Mucosa of rectum (tissue), 2 donors: ENCODE measurements around the gene SUFU.

Source experiments
- H3K27ac ChIP-seq, 2 donors: one replicate each; pipeline ENCODE4 v1.7.0; 2013; ENCODE audit warnings: inconsistent platforms in 2 of 2, low read depth in 2 of 2, low read length in 2 of 2
- H3K27me3 ChIP-seq, 2 donors: one replicate each; pipeline ENCODE4 v1.7.0; 2013; ENCODE audit warnings: low read length in 2 of 2; ENCODE audit not compliant: control insufficient read depth in 2 of 2, insufficient read depth in 2 of 2
- H3K36me3 ChIP-seq, 2 donors: one replicate each; pipeline ENCODE4 v1.7.0; 2013; ENCODE audit warnings: low read length in 2 of 2; ENCODE audit not compliant: control insufficient read depth in 2 of 2, insufficient read depth in 2 of 2
- H3K4me1 ChIP-seq, 2 donors: one replicate each; pipeline ENCODE4 v1.7.0; 2013; ENCODE audit warnings: low read length in 2 of 2, mild to moderate bottlenecking in 1 of 2; ENCODE audit not compliant: control insufficient read depth in 2 of 2, insufficient read depth in 2 of 2
- H3K4me3 ChIP-seq, 2 donors: one replicate each; pipeline ENCODE4 v1.7.0; 2013; ENCODE audit warnings: low read length in 2 of 2
- H3K9ac ChIP-seq, 2 donors: one replicate each; pipeline ENCODE4 v1.7.0; 2013; ENCODE audit warnings: low read length in 2 of 2, low read depth in 1 of 2, mild to moderate bottlenecking in 1 of 2
- H3K9me3 ChIP-seq, 2 donors: one replicate each; pipeline ENCODE4 v1.7.0; 2013; ENCODE audit warnings: low read length in 2 of 2; ENCODE audit not compliant: control insufficient read depth in 2 of 2
- donor health status: healthy.
- donor health status: Normal muscosa, but diverticular disease.

Gene SUFU

GRCh38 chr10:102511583-102512274 is 8.0 kb downstream of the SUFU start:
- H3K27me3 ChIP-seq, result no peaks in the 10 kb centered on the region
- peaks cover 0 to 2% of the 10 kb centered on the region in 2 donors for H3K4me1 ChIP-seq
- no peak overlapping the region for H3K4me3 ChIP-seq
- H3K27ac ChIP-seq, result no peak overlapping the region
- H3K9me3 ChIP-seq, result no peaks in the 10 kb centered on the region
- H3K36me3 ChIP-seq, result peaks cover 14 to 24% of the 10 kb centered on the region in 2 donors
- H3K9ac ChIP-seq, result no peak overlapping the region

DNA sequence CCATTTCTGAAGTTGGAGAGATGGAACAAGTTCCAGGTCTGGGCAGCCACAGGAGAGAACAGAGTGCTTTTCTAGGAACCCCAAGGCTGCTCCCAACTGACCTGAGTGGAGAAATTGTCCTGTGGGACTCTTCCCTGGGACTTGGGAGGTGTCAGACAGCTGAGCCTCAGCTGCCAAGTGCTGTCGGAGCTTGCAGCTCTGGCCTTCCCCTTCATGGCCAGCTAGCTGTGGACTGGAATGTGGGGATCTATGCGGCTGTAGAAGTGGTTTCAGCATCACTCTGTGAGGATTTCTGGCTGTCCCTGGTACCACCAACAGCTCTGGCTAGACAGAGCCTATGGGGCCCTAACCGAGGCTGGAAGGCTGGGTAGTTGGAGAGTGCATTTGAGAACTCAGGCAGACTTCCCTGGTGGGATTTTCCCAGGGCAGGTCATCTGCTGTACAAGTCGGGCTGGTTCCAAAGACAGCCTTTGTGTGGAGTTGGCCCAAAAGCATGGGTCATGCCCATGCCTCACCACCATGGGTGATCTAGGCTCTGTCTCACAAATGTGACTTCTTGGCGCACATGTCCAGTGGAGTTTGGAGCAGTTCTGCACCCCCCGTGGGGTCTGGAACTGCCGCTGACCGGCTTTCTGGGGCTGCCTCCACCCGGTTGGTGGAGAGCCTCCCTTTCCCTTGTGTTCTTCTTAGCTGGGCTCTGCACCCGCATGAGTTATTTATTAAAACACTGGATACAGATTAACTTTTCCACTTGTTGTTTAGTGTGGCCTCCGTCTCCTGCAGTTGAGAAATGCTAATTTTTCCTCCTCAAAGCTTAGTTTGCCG is 10.9 kb downstream of the SUFU start:
- Histone ChIP-seq H3K4me3 (no peak overlapping the region), H3K36me3 (peaks cover 5 to 24% of the 10 kb centered on the region in 2 donors), H3K9me3 (no peaks in the 10 kb centered on the region), H3K9ac (no peak overlapping the region), H3K27ac (no peak overlapping the region), H3K27me3 (no peaks in the 10 kb centered on the region), H3K4me1 (peaks cover 0 to 2% of the 10 kb centered on the region in 2 donors)

DNA sequence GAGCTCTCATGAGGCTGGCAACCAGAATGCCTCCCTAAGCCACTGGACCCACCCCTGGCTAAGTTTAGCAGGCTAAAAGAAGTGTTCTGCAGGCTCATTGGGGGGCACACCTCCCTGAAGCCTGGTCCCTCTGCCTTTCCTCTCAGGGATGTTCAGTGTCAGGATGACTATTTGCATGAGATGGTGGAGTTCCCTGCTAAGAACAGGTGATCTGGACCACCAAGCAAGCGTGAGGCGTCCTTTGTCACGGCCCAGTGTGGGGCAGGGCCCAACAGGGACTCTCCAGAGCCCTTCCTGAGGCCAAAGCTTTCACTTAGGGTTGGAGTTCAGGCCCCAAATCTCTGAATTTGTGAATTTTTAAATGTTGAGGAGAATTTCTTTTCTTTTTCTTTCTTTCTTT is 12.0 kb downstream of the SUFU start:
- Histone ChIP-seq H3K36me3 (peaks cover 5 to 24% of the 10 kb centered on the region in 2 donors), H3K9me3 (no peaks in the 10 kb centered on the region), H3K4me1 (peaks cover 0 to 2% of the 10 kb centered on the region in 2 donors), H3K4me3 (no peak overlapping the region), H3K9ac (no peak overlapping the region), H3K27ac (no peak overlapping the region), H3K27me3 (no peaks in the 10 kb centered on the region)

- H3K4me3 ChIP-seq, result no peak overlapping the region
- no peak overlapping the region for H3K27ac ChIP-seq
- H3K36me3 ChIP-seq, result peaks cover 8 to 25% of the 10 kb centered on the region in 2 donors
- no peaks in the 10 kb centered on the region for H3K9me3 ChIP-seq
- H3K27me3 ChIP-seq, result no peaks in the 10 kb centered on the region
- H3K4me1 ChIP-seq, result no peaks in the 10 kb centered on the region
- no peak overlapping the region for H3K9ac ChIP-seq
These were observed 13.8 kb downstream of the SUFU start for GRCh38 chr10:102517553-102517952.

DNA sequence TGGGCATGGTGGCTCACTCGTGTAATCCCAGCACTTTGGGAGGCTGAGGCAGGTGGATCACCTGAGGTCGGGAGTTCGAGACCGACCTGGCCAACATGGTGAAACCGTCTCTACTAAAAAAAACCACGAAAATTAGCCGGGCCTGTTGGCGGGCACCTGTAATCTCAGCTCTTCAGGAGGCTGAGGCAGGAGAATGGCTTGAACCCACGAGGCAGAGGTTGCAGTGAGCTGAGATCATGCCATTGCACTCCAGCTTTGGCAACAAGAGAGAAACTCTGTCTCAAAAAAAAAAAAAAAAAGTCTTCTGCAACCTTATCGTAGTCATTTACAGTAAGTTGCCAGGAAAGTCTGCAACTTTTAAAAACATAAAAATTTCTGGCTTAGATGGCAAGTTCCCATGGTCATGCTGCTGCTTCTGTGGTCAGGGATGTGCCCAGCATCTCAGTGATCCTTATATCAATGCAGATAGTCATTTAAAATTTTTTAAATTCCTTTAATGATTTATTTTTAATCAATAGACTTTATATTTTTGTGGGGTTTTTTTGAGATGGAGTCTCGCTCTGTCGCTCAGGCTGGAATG is 15.6 kb downstream of the SUFU start:
- Histone ChIP-seq H3K36me3 (peaks cover 3 to 24% of the 10 kb centered on the region in 2 donors), H3K9ac (no peak overlapping the region), H3K9me3 (no peaks in the 10 kb centered on the region), H3K4me3 (no peak overlapping the region), H3K27me3 (no peaks in the 10 kb centered on the region), H3K4me1 (no peaks in the 10 kb centered on the region), H3K27ac (no peak overlapping the region)

DNA sequence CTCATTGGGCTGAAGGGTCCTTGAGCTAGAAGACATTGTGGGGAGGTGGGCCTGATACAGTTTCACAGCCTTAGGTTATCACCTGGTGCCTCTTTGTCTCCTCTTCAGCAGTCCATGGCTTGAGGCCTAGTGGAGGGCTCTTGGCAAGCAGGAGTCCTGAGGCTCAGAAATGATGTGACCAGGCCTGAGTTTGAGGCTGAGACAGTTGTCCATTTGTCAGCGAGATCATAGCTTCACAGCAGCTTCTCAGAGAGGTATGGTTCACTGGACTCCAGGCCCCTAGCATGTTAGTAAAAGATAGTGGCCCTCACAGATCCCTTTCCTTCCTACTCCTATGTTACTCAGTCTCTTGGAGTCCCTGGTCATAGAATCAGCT is 19.1 kb downstream of the SUFU start:
- H3K9ac ChIP-seq, result no peak overlapping the region
- no peaks in the 10 kb centered on the region for H3K4me1 ChIP-seq
- H3K4me3 ChIP-seq, result no peak overlapping the region
- peaks cover 3 to 16% of the 10 kb centered on the region in 2 donors for H3K36me3 ChIP-seq
- no peak overlapping the region for H3K27ac ChIP-seq
- no peaks in the 10 kb centered on the region for H3K9me3 ChIP-seq
- no peaks in the 10 kb centered on the region for H3K27me3 ChIP-seq

GRCh38 chr10:102523250-102524029 is 19.7 kb downstream of the SUFU start:
- no peak overlapping the region for H3K4me3 ChIP-seq
- H3K9me3 ChIP-seq, result no peaks in the 10 kb centered on the region
- no peaks in the 10 kb centered on the region for H3K27me3 ChIP-seq
- H3K9ac ChIP-seq, result no peak overlapping the region
- H3K36me3 ChIP-seq, result peaks cover 3 to 15% of the 10 kb centered on the region in 2 donors
- no peak overlapping the region for H3K27ac ChIP-seq
- no peaks in the 10 kb centered on the region for H3K4me1 ChIP-seq

- no peaks in the 10 kb centered on the region for H3K9me3 ChIP-seq
- H3K27me3 ChIP-seq, result no peaks in the 10 kb centered on the region
- H3K36me3 ChIP-seq, result peaks cover 3 to 15% of the 10 kb centered on the region in 2 donors
- no peaks in the 10 kb centered on the region for H3K4me1 ChIP-seq
- H3K4me3 ChIP-seq, result no peak overlapping the region
- no peak overlapping the region for H3K9ac ChIP-seq
- no peak overlapping the region for H3K27ac ChIP-seq
These were observed 21.0 kb downstream of the SUFU start for GRCh38 chr10:102524746-102525145.

GRCh38 chr10:102527546-102527945 is 23.8 kb downstream of the SUFU start:
- H3K9me3 ChIP-seq, result no peaks in the 10 kb centered on the region
- peaks cover 0 to 14% of the 10 kb centered on the region in 2 donors for H3K36me3 ChIP-seq
- H3K27ac ChIP-seq, result no peak overlapping the region
- H3K4me3 ChIP-seq, result no peak overlapping the region
- H3K4me1 ChIP-seq, result no peaks in the 10 kb centered on the region
- no peak overlapping the region for H3K9ac ChIP-seq
- H3K27me3 ChIP-seq, result no peaks in the 10 kb centered on the region
